Motor neuron (in vitro differentiated cells): ENCODE results near the gene BDNF. TPM values are rescaled to one million over a fixed set of nuclear protein-coding genes. Genes with fewer than 3 reads are reported as not detected.
A peak's percentile ranks its signal among the peaks of the same experiment; 100 is the strongest.
"Not testable (repeated sequence)": the region's sequence is repeated elsewhere in the genome, so short reads cannot be mapped to it uniquely, and the experiment has no call there.

Experiments
- ATAC-seq, 8 experiments: fragments of 200-7000 bp; cut with Tn5 transposase; replicated peaks in 6 of 8; 2 replicates each; pipeline ENCODE4 v1.8.0; 2021; ENCODE audit warnings: mild to moderate bottlenecking in 8 of 8, moderate library complexity in 8 of 8
- H3K27ac ChIP-seq, 2 donors: fragments of 250-450 bp; sonication (Bioruptor Pico); 2 replicates each; pipeline ENCODE4 v1.9.0; 2021; ENCODE audit warnings: antibody characterized with exemption in 2 of 2, mild to moderate bottlenecking in 2 of 2, moderate library complexity in 1 of 2
- H3K4me1 ChIP-seq, 2 donors: fragments of 250-450 bp; sonication (Bioruptor Pico); replicated peaks in 1 of 2; 2 replicates each; pipeline ENCODE4 v1.6.1; 2021; ENCODE audit warnings: antibody characterized with exemption in 2 of 2, mild to moderate bottlenecking in 2 of 2, moderate library complexity in 1 of 2
- H3K4me3 ChIP-seq, 5 donors: fragments of 250-450 bp; sonication (Bioruptor Pico); 2 replicates each; pipeline ENCODE4 v1.9.0; 2021; ENCODE audit warnings: antibody characterized with exemption in 5 of 5, mild to moderate bottlenecking in 5 of 5, moderate library complexity in 4 of 5
- WGBS, 10 experiments: fragments of 450-650 bp; shearing (Covaris generic); methylation state at CpG; one replicate each; pipeline ENCODE4 v1.0.0; 2022; 5-methylcytosine and 5-hydroxymethylcytosine counted together
- in situ Hi-C, 9 experiments: fragments of 400-800 bp; cut with MboI; loops; one replicate each; pipeline ENCODE4 v1.15.0; 2021; ENCODE audit warnings: low sequenced_read_pairs in 9 of 9, low pct_unique_long_range_greater_than_20kb in 2 of 9; ENCODE audit not compliant: unreplicated experiment in 9 of 9
- total RNA-seq, 8 experiments: library from RNA; unstranded; fragments of 300-600 nt; gene quantifications; 2 replicates each; pipeline versions ENCODE4 v1.2.3 to v1.2.4, GENCODE V29; 2022

The BDNF gene
- total RNA-seq: 1 to 10 TPM in 5 of 8 experiments, under 1 TPM in 3; 0.67 to 7.4 (median 2.1) TPM

- WGBS, 10 experiments: 0 to 6% (median 1%) methylated on average over 2 to 17 of the region's 92 CpGs; no CpG with 5 or more reads in 2 of the 10 experiments
- Histone ChIP-seq H3K27ac (no peak within 1 kb of the TSS), H3K4me1 (no peaks in the 10 kb centered on the region), H3K4me3 (peak within 1 kb of the TSS; percentile 70 to 99 (median 85))
- in situ Hi-C loops: loop anchor here in 6 of 9 experiments (10.0 to 25.0 kb wide), 5 partner anchors 437 to 1637 kb away; no protein-coding TSS in a partner anchor
- peak; percentile 16 to 60 (median 50) for ATAC-seq
Observed at GRCh38 chr11:27700351-27701301, at the start of gene BDNF. Gene BDNF (minus strand): TSS chr11:27700455. CDS start chr11:27658564, 41,891 bp downstream.

- in situ Hi-C loops: no loop called here
- no peak overlapping the region for H3K4me3 ChIP-seq
- H3K4me1 ChIP-seq: peaks cover 8 to 13% of the 10 kb centered on the region in 2 donors
- peak in 1 of 8 experiments; percentile 8 for ATAC-seq
- WGBS, 10 experiments: 3 to 61% (median 27%) methylated on average over 2 to 7 of the region's 7 CpGs
- H3K27ac ChIP-seq: no peak overlapping the region
Observed at GRCh38 chr11:27740362-27741013, 40.2 kb upstream of the BDNF start.

GRCh38 chr11:27735281-27735680 is 35.0 kb upstream of the BDNF start:
- 78 to 100% (median 83%) methylated on average over 1 of the region's 1 CpG; no CpG with 5 or more reads in 3 of the 10 experiments for whole genome bisulfite sequencing, 10 experiments
- H3K27ac ChIP-seq: no peak overlapping the region
- no peak for ATAC-seq
- in situ Hi-C loops: no loop called here
- no peak overlapping the region for H3K4me3 ChIP-seq
- peaks cover 6% of the 10 kb centered on the region in 2 donors for H3K4me1 ChIP-seq

GRCh38 chr11:27731803-27732202 is 31.5 kb upstream of the BDNF start:
- ATAC-seq, H3K4me1 ChIP-seq, in situ Hi-C loops, H3K27ac ChIP-seq, H3K4me3 ChIP-seq: not testable (repeated sequence)
- WGBS, 10 experiments: 13 to 100% (median 85%) methylated on average over 1 to 7 of the region's 7 CpGs; no CpG with 5 or more reads in 1 of the 10 experiments

- no peaks in the 10 kb centered on the region for H3K4me1 ChIP-seq
- H3K27ac ChIP-seq: no peak overlapping the region
- no peak for ATAC-seq
- WGBS, 10 experiments: 0 to 100% (median 55%) methylated on average over 1 of the region's 1 CpG; no CpG with 5 or more reads in 3 of the 10 experiments
- in situ Hi-C loops: no loop called here
- no peak overlapping the region for H3K4me3 ChIP-seq
Observed at GRCh38 chr11:27726981-27727380, 26.7 kb upstream of the BDNF start.

- 80 to 100% (median 100%) methylated on average over 1 of the region's 1 CpG; no CpG with 5 or more reads in 5 of the 10 experiments for WGBS, 10 experiments
- Histone ChIP-seq H3K4me1 (peaks cover 2 to 11% of the 10 kb centered on the region in 2 donors), H3K4me3 (no peak overlapping the region), H3K27ac (no peak overlapping the region)
- ATAC-seq: no peak
- in situ Hi-C loops: loop anchor here in 6 of 9 experiments (25.0 kb wide), 4 partner anchors 414 to 1614 kb away; no protein-coding TSS in a partner anchor
Observed at GRCh38 chr11:27723687-27724086, 23.4 kb upstream of the BDNF start.

- Histone ChIP-seq H3K4me1 (peaks cover 2 to 11% of the 10 kb centered on the region in 2 donors), H3K4me3 (peak overlapping the region; percentile 46 to 91 (median 67)), H3K27ac (no peak overlapping the region)
- in situ Hi-C loops: loop anchor here in 6 of 9 experiments (25.0 kb wide), 4 partner anchors 414 to 1614 kb away; no protein-coding TSS in a partner anchor
- no peak for ATAC-seq
- 0 to 19% (median 5%) methylated on average over 3 to 11 of the region's 18 CpGs; no CpG with 5 or more reads in 5 of the 10 experiments for WGBS, 10 experiments
Observed at GRCh38 chr11:27722953-27723344, 22.7 kb upstream of the BDNF start.

GRCh38 chr11:27722117-27722952 is 22.1 kb upstream of the BDNF start:
- H3K4me3 ChIP-seq: peak overlapping the region; percentile 46 to 91 (median 67)
- WGBS, 10 experiments: 0 to 1% (median 0%) methylated on average over 1 to 23 of the region's 60 CpGs; no CpG with 5 or more reads in 1 of the 10 experiments
- ATAC-seq: peak in 6 of 8 experiments; percentile 1 to 9 (median 4)
- peaks cover 2 to 11% of the 10 kb centered on the region in 2 donors for H3K4me1 ChIP-seq
- H3K27ac ChIP-seq: no peak overlapping the region
- in situ Hi-C loops: loop anchor here in 6 of 9 experiments (25.0 kb wide), 4 partner anchors 415 to 1615 kb away; no protein-coding TSS in a partner anchor

GRCh38 chr11:27721264-27722116 is 21.2 kb upstream of the BDNF start:
- H3K27ac ChIP-seq: no peak overlapping the region
- peaks cover 10 to 11% of the 10 kb centered on the region in 2 donors for H3K4me1 ChIP-seq
- peak overlapping the region; percentile 46 to 91 (median 67) for H3K4me3 ChIP-seq
- 0 to 20% (median 9%) methylated on average over 3 to 30 of the region's 37 CpGs; no CpG with 5 or more reads in 1 of the 10 experiments for WGBS, 10 experiments
- in situ Hi-C loops: loop anchor here in 6 of 9 experiments (25.0 kb wide), 4 partner anchors 416 to 1616 kb away; no protein-coding TSS in a partner anchor
- no peak for ATAC-seq

- Histone ChIP-seq H3K27ac (no peak overlapping the region), H3K4me1 (peaks cover 11 to 14% of the 10 kb centered on the region in 2 donors), H3K4me3 (peak overlapping the region; percentile 56 to 97 (median 88))
- no peak for ATAC-seq
- 0 to 33% (median 2%) methylated on average over 1 to 16 of the region's 25 CpGs; no CpG with 5 or more reads in 1 of the 10 experiments for WGBS, 10 experiments
- in situ Hi-C loops: loop anchor here in 6 of 9 experiments (25.0 kb wide), 4 partner anchors 417 to 1617 kb away; no protein-coding TSS in a partner anchor
Observed at GRCh38 chr11:27720277-27720830, 20.1 kb upstream of the BDNF start.

- peak overlapping the region; percentile 89 to 99 for H3K27ac ChIP-seq
- ATAC-seq: peak in 1 of 8 experiments; percentile 0
- H3K4me1 ChIP-seq: peaks cover 11 to 14% of the 10 kb centered on the region in 2 donors
- WGBS, 10 experiments: 0 to 14% (median 7%) methylated on average over 1 to 5 of the region's 16 CpGs; no CpG with 5 or more reads in 7 of the 10 experiments
- in situ Hi-C loops: loop anchor here in 6 of 9 experiments (25.0 kb wide), 4 partner anchors 418 to 1618 kb away; no protein-coding TSS in a partner anchor
- H3K4me3 ChIP-seq: peak overlapping the region; percentile 56 to 97 (median 88)
Observed at GRCh38 chr11:27719546-27719925, 19.3 kb upstream of the BDNF start.
